Mucosa of rectum (tissue), 2 donors: ENCODE results near the gene NFAM1.

Source experiments
- H3K27ac ChIP-seq, 2 donors: one replicate each; pipeline ENCODE4 v1.7.0; 2013; ENCODE audit warnings: inconsistent platforms in 2 of 2, low read depth in 2 of 2, low read length in 2 of 2
- H3K27me3 ChIP-seq, 2 donors: one replicate each; pipeline ENCODE4 v1.7.0; 2013; ENCODE audit warnings: low read length in 2 of 2; ENCODE audit not compliant: control insufficient read depth in 2 of 2, insufficient read depth in 2 of 2
- H3K36me3 ChIP-seq, 2 donors: one replicate each; pipeline ENCODE4 v1.7.0; 2013; ENCODE audit warnings: low read length in 2 of 2; ENCODE audit not compliant: control insufficient read depth in 2 of 2, insufficient read depth in 2 of 2
- H3K4me1 ChIP-seq, 2 donors: one replicate each; pipeline ENCODE4 v1.7.0; 2013; ENCODE audit warnings: low read length in 2 of 2, mild to moderate bottlenecking in 1 of 2; ENCODE audit not compliant: control insufficient read depth in 2 of 2, insufficient read depth in 2 of 2
- H3K4me3 ChIP-seq, 2 donors: one replicate each; pipeline ENCODE4 v1.7.0; 2013; ENCODE audit warnings: low read length in 2 of 2
- H3K9ac ChIP-seq, 2 donors: one replicate each; pipeline ENCODE4 v1.7.0; 2013; ENCODE audit warnings: low read length in 2 of 2, low read depth in 1 of 2, mild to moderate bottlenecking in 1 of 2
- H3K9me3 ChIP-seq, 2 donors: one replicate each; pipeline ENCODE4 v1.7.0; 2013; ENCODE audit warnings: low read length in 2 of 2; ENCODE audit not compliant: control insufficient read depth in 2 of 2
- donor health status: healthy.
- donor health status: Normal muscosa, but diverticular disease.

Gene NFAM1

GRCh38 chr22:42399315-42400271 lies 32.6 kb downstream of the NFAM1 start:
- Histone ChIP-seq H3K4me1 (peaks cover 3 to 4% of the 10 kb centered on the region in 2 donors), H3K9ac (no peak overlapping the region), H3K27ac (no peak overlapping the region), H3K27me3 (no peaks in the 10 kb centered on the region), H3K36me3 (no peaks in the 10 kb centered on the region), H3K4me3 (no peak overlapping the region), H3K9me3 (no peaks in the 10 kb centered on the region)

GRCh38 chr22:42397332-42398249 lies 34.6 kb downstream of the NFAM1 start:
- Histone ChIP-seq H3K36me3 (no peaks in the 10 kb centered on the region), H3K4me1 (peaks cover 3 to 4% of the 10 kb centered on the region in 2 donors), H3K27ac (peak overlapping the region; percentile 44 to 67), H3K27me3 (no peaks in the 10 kb centered on the region), H3K9ac (no peak overlapping the region), H3K4me3 (no peak overlapping the region), H3K9me3 (no peaks in the 10 kb centered on the region)

- Histone ChIP-seq H3K27me3 (no peaks in the 10 kb centered on the region), H3K4me3 (no peak overlapping the region), H3K36me3 (no peaks in the 10 kb centered on the region), H3K9ac (no peak overlapping the region), H3K27ac (peak overlapping the region; percentile 44 to 67), H3K9me3 (no peaks in the 10 kb centered on the region), H3K4me1 (peaks cover 3 to 4% of the 10 kb centered on the region in 2 donors)
Observed at GRCh38 chr22:42396621-42397331, 35.4 kb downstream of the NFAM1 start.

- no peaks in the 10 kb centered on the region for H3K9me3 ChIP-seq
- no peaks in the 10 kb centered on the region for H3K4me1 ChIP-seq
- H3K27ac ChIP-seq: no peak overlapping the region
- no peak overlapping the region for H3K4me3 ChIP-seq
- H3K9ac ChIP-seq: no peak overlapping the region
- no peaks in the 10 kb centered on the region for H3K27me3 ChIP-seq
- H3K36me3 ChIP-seq: no peaks in the 10 kb centered on the region
Observed at GRCh38 chr22:42389143-42389542, 43.1 kb downstream of the NFAM1 start.

GRCh38 chr22:42388130-42388797 lies 43.9 kb downstream of the NFAM1 start:
- Histone ChIP-seq H3K36me3 (no peaks in the 10 kb centered on the region), H3K9ac (no peak overlapping the region), H3K27me3 (no peaks in the 10 kb centered on the region), H3K9me3 (no peaks in the 10 kb centered on the region), H3K27ac (no peak overlapping the region), H3K4me3 (no peak overlapping the region), H3K4me1 (no peaks in the 10 kb centered on the region)

GRCh38 chr22:42387631-42388030 lies 44.6 kb downstream of the NFAM1 start:
- Histone ChIP-seq H3K9ac (no peak overlapping the region), H3K27me3 (no peaks in the 10 kb centered on the region), H3K4me3 (no peak overlapping the region), H3K27ac (no peak overlapping the region), H3K4me1 (no peaks in the 10 kb centered on the region), H3K36me3 (no peaks in the 10 kb centered on the region), H3K9me3 (no peaks in the 10 kb centered on the region)

GRCh38 chr22:42385696-42386095 lies 46.5 kb downstream of the NFAM1 start:
- Histone ChIP-seq H3K27ac (no peak overlapping the region), H3K9me3 (no peaks in the 10 kb centered on the region), H3K4me3 (no peak overlapping the region), H3K27me3 (no peaks in the 10 kb centered on the region), H3K4me1 (no peaks in the 10 kb centered on the region), H3K36me3 (no peaks in the 10 kb centered on the region), H3K9ac (no peak overlapping the region)

GRCh38 chr22:42384506-42384905 lies 47.7 kb downstream of the NFAM1 start:
- H3K9ac ChIP-seq: no peak overlapping the region
- no peaks in the 10 kb centered on the region for H3K36me3 ChIP-seq
- H3K27ac ChIP-seq: no peak overlapping the region
- no peak overlapping the region for H3K4me3 ChIP-seq
- no peaks in the 10 kb centered on the region for H3K27me3 ChIP-seq
- H3K9me3 ChIP-seq: no peaks in the 10 kb centered on the region
- peaks cover 0 to 3% of the 10 kb centered on the region in 2 donors for H3K4me1 ChIP-seq

GRCh38 chr22:42383851-42384417 lies 48.3 kb downstream of the NFAM1 start:
- H3K4me1 ChIP-seq: peaks cover 0 to 3% of the 10 kb centered on the region in 2 donors
- H3K36me3 ChIP-seq: no peaks in the 10 kb centered on the region
- no peaks in the 10 kb centered on the region for H3K27me3 ChIP-seq
- H3K4me3 ChIP-seq: no peak overlapping the region
- H3K9ac ChIP-seq: no peak overlapping the region
- no peaks in the 10 kb centered on the region for H3K9me3 ChIP-seq
- no peak overlapping the region for H3K27ac ChIP-seq
